Midbrain (tissue), 1 donor: ENCODE measurements around the gene PPP1R27.

Experiments used
- DNase-seq: peaks from one replicate; lab custom pipeline; 2025; lab: John Stamatoyannopoulos, UW

The PPP1R27 gene

GRCh38 chr17:81821147-81821546, 13.7 kb downstream of the PPP1R27 start:
- DNase-seq, result no peak

GRCh38 chr17:81819708-81820107, 15.1 kb downstream of the PPP1R27 start:
- DNase-seq, result no peak

GRCh38 chr17:81817758-81818147, 17.1 kb downstream of the PPP1R27 start:
- DNase-seq, result no peak

GRCh38 chr17:81815646-81815986, 19.2 kb downstream of the PPP1R27 start:
- DNase-seq, result no peak

GRCh38 chr17:81814748-81815645, 19.9 kb downstream of the PPP1R27 start:
- no peak for DNase-seq

- no peak for DNase-seq
These were observed 20.8 kb downstream of the PPP1R27 start for GRCh38 chr17:81813861-81814683.

- DNase-seq, result no peak
These were observed 21.5 kb downstream of the PPP1R27 start for GRCh38 chr17:81813371-81813684.

- no peak for DNase-seq
These were observed 22.1 kb downstream of the PPP1R27 start for GRCh38 chr17:81812571-81813370.

- DNase-seq, result no peak
These were observed 22.9 kb downstream of the PPP1R27 start for GRCh38 chr17:81811705-81812570.

- DNase-seq, result no peak
These were observed 23.8 kb downstream of the PPP1R27 start for GRCh38 chr17:81810892-81811704.

GRCh38 chr17:81810476-81810875, 24.4 kb downstream of the PPP1R27 start:
- no peak for DNase-seq

- no peak for DNase-seq
These were observed 25.3 kb downstream of the PPP1R27 start for GRCh38 chr17:81809556-81809998.

GRCh38 chr17:81808778-81809555, 25.9 kb downstream of the PPP1R27 start:
- DNase-seq, result no peak

- DNase-seq, result no peak
These were observed 27.0 kb downstream of the PPP1R27 start for GRCh38 chr17:81807839-81808238.

GRCh38 chr17:81807210-81807719, 27.6 kb downstream of the PPP1R27 start:
- no peak for DNase-seq

GRCh38 chr17:81806461-81807209, 28.2 kb downstream of the PPP1R27 start:
- no peak for DNase-seq

GRCh38 chr17:81805707-81806460, 29.0 kb downstream of the PPP1R27 start:
- no peak for DNase-seq
